ENCODE results near the gene HPCAL4. TPM values are rescaled to one million over a fixed set of nuclear protein-coding genes. Genes with fewer than 3 reads are reported as not detected.

The HPCAL4 gene
- total RNA-seq, 1 experiment from 2014 or later: 0.50 TPM

DNA sequence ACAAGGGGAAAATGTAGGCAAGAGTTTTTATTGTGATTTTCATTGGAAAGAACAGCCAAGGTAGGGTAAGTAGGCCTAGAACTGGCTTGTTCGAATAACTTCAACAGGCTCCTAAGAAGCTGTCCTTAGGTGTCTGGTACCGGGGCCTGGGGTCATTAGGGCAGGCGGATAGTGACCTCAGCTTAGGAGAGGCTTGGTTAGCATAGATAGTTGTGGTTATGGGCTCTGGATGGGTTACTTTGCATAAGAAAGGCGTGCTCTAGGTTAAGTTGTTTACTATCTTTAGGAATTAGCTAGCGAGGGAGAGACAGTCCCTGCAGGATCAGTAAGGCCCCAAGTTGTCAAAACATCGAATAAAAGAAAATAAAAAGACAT lies 20.7 kb upstream of the HPCAL4 start:
- ChIA-PET POLR2A (interaction anchor here (1.2 kb wide), 1 partner anchor 10 kb away, joined by 4 read pairs; no protein-coding TSS in a partner anchor), CTCF (interaction anchor here (1.1 to 4.2 kb wide), 10 partner anchors 8 to 106 kb away, joined by 3 to 62 read pairs (median 6); partner anchors contain the start of genes NT5C1A and PPIE)
- no peaks in the 10 kb centered on the region for H3K36me3 Mint-ChIP-seq
- no peak overlapping the region for H3K27ac Mint-ChIP-seq
- ATAC-seq (peak; percentile 93), DNase-seq (ENCODE audit: low spot score) (peak; percentile 70)
- H3K9me3 Mint-ChIP-seq: no peaks in the 10 kb centered on the region
- H3K4me1 Mint-ChIP-seq: peaks cover 12% of the 10 kb centered on the region
- no peak overlapping the region for H3K4me3 Mint-ChIP-seq
- peaks cover 100% of the 10 kb centered on the region for H3K27me3 Mint-ChIP-seq (ENCODE audit: low read depth)
- TF ChIP-seq CDX4 (CRISPR knock-in tag; IDR thresholded peaks at IDR 0.05; ENCODE audit: borderline replicate concordance) (no peak), HMGA2 (CRISPR knock-in tag; IDR thresholded peaks at IDR 0.05) (no peak), ETV6 (CRISPR knock-in tag; IDR thresholded peaks at IDR 0.05) (no peak), CREM (CRISPR knock-in tag; IDR thresholded peaks at IDR 0.05) (no peak), EMX1 (CRISPR knock-in tag; IDR thresholded peaks at IDR 0.05) (no peak), PRRX2 (CRISPR knock-in tag; IDR thresholded peaks at IDR 0.05) (no peak), CTCF (IDR thresholded peaks at IDR 0.05) (no peak), ZNF532 (CRISPR knock-in tag; IDR thresholded peaks at IDR 0.05; ENCODE audit: borderline replicate concordance) (no peak), ZNF423 (CRISPR knock-in tag; IDR thresholded peaks at IDR 0.05) (no peak), NFATC4 (CRISPR knock-in tag; IDR thresholded peaks at IDR 0.05) (no peak), ATF1 (CRISPR knock-in tag; IDR thresholded peaks at IDR 0.05) (no peak), ZSCAN18 (CRISPR knock-in tag; IDR thresholded peaks at IDR 0.05) (no peak), JAZF1 (CRISPR knock-in tag; IDR thresholded peaks at IDR 0.05) (no peak), OVOL2 (CRISPR knock-in tag; IDR thresholded peaks at IDR 0.05; ENCODE audit: borderline replicate concordance) (no peak), FOXP4 (CRISPR knock-in tag; IDR thresholded peaks at IDR 0.05) (peak; percentile 60; the same call in 1 of the 2 replicates), KAT7 (CRISPR knock-in tag; IDR thresholded peaks at IDR 0.05; ENCODE audit: borderline replicate concordance) (no peak), IRF1 (CRISPR knock-in tag; IDR thresholded peaks at IDR 0.05) (no peak), SMAD4 (CRISPR knock-in tag; IDR thresholded peaks at IDR 0.05) (peak; percentile 57; the same call in 1 of the 2 replicates), MXD4 (CRISPR knock-in tag; IDR thresholded peaks at IDR 0.05; ENCODE audit: borderline replicate concordance) (no peak)
- TF ChIP-seq, protein P1, sequence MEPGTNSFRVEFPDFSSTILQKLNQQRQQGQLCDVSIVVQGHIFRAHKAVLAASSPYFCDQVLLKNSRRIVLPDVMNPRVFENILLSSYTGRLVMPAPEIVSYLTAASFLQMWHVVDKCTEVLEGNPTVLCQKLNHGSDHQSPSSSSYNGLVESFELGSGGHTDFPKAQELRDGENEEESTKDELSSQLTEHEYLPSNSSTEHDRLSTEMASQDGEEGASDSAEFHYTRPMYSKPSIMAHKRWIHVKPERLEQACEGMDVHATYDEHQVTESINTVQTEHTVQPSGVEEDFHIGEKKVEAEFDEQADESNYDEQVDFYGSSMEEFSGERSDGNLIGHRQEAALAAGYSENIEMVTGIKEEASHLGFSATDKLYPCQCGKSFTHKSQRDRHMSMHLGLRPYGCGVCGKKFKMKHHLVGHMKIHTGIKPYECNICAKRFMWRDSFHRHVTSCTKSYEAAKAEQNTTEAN (CRISPR knock-in tag; IDR thresholded peaks at IDR 0.05): no peak
- TF ChIP-seq, protein P2, sequence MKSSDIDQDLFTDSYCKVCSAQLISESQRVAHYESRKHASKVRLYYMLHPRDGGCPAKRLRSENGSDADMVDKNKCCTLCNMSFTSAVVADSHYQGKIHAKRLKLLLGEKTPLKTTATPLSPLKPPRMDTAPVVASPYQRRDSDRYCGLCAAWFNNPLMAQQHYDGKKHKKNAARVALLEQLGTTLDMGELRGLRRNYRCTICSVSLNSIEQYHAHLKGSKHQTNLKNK (CRISPR knock-in tag; IDR thresholded peaks at IDR 0.05): 0 out of 2 replicates have a peak, but pooled peaks have one; percentile 42
- TF ChIP-seq, protein P3, sequence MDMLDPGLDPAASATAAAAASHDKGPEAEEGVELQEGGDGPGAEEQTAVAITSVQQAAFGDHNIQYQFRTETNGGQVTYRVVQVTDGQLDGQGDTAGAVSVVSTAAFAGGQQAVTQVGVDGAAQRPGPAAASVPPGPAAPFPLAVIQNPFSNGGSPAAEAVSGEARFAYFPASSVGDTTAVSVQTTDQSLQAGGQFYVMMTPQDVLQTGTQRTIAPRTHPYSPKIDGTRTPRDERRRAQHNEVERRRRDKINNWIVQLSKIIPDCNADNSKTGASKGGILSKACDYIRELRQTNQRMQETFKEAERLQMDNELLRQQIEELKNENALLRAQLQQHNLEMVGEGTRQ (CRISPR knock-in tag; IDR thresholded peaks at IDR 0.05): no peak
- TF ChIP-seq, protein P4, sequence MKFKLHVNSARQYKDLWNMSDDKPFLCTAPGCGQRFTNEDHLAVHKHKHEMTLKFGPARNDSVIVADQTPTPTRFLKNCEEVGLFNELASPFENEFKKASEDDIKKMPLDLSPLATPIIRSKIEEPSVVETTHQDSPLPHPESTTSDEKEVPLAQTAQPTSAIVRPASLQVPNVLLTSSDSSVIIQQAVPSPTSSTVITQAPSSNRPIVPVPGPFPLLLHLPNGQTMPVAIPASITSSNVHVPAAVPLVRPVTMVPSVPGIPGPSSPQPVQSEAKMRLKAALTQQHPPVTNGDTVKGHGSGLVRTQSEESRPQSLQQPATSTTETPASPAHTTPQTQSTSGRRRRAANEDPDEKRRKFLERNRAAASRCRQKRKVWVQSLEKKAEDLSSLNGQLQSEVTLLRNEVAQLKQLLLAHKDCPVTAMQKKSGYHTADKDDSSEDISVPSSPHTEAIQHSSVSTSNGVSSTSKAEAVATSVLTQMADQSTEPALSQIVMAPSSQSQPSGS (CRISPR knock-in tag; IDR thresholded peaks at IDR 0.05; ENCODE audit: borderline replicate concordance, low read depth): no peak
